Ovary (tissue), 9 donors: Measurements from ENCODE around the gene SCEL. TPM values are rescaled to one million over a fixed set of nuclear protein-coding genes. Genes with fewer than 3 reads are reported as not detected.

Experiments used
- DNase-seq, 5 donors: peaks; one replicate each; pipeline ENCODE4 v3.0.0-alpha.2; 2019 to 2020
- H3K27ac ChIP-seq, 2 donors: fragments of 200-600 bp; one replicate each; pipeline versions ENCODE4 v1.5.1 to v1.8.0; 2019 to 2022
- H3K27me3 ChIP-seq: fragments of 200-600 bp; one replicate; pipeline ENCODE4 v1.8.0; 2022
- H3K36me3 ChIP-seq: fragments of 200-600 bp; sonication (generic); one replicate; pipeline ENCODE4 v1.5.1; 2019
- H3K4me1 ChIP-seq: one replicate; pipeline ENCODE4 v1.8.1; 2013; ENCODE audit warnings: mild to moderate bottlenecking, moderate library complexity; ENCODE audit not compliant: insufficient read depth
- H3K4me3 ChIP-seq: fragments of 200-600 bp; sonication (generic); one replicate; pipeline ENCODE4 v1.5.1; 2017
- H3K9me3 ChIP-seq, 2 donors: fragments of 200-600 bp in 1 of 2; sonication (generic) in 1 of 2; one replicate each; pipeline versions ENCODE4 v1.5.1 to v1.8.1; 2013 to 2019; ENCODE audit warnings: mild to moderate bottlenecking in 1 of 2, moderate library complexity in 1 of 2
- EP300 ChIP-seq: sonication (generic); formaldehyde crosslinking; IDR thresholded peaks from one replicate; pipeline ENCODE4 v1.6.1; 2017; ENCODE audit warnings: antibody characterized with exemption
- POLR2A ChIP-seq: fragments of 450-650 bp; IDR thresholded peaks from one replicate; pipeline ENCODE4 v1.6.1; 2017; ENCODE audit warnings: antibody characterized with exemption, mild to moderate bottlenecking, moderate library complexity
- WGBS, 3 donors: extraction: QIAGEN DNeasy Blood & Tissue Kit in 1 of 3; methylation state at CpG; one replicate each; pipeline versions ENCODE4 v1.1.5 to v1.1.7; 2013 to 2017; 5-methylcytosine and 5-hydroxymethylcytosine counted together
- intact Hi-C, 4 donors: fragments of 100-400 bp; cut with DNase I; formaldehyde crosslinking; loops; one replicate each; pipeline versions ENCODE4 v1.11.0 to v1.15.1; 2022 to 2023
- polyA plus RNA-seq, 2 donors: library from polyadenylated mRNA; stranded (reverse); fragments of 200-250 nt in 1 of 2; fragments of 350-450 nt in 1 of 2; fragmentation: Illumina TruSeq in 1 of 2; extraction: RNeasy Lipid Tissue Mini Kit (QIAGEN cat#74804) in 1 of 2; gene quantifications; one replicate each; pipeline ENCODE4 v1.2.3, GENCODE V29; 2013 to 2014
- total RNA-seq, 7 donors: library from RNA; depleted of rRNA in 2 of 7; stranded (reverse); fragments of >200 nt in 2 of 7; fragmentation: NEBNext Ultra II Directional in 3 of 7; extraction: Animal tissue kit (Norgen Biotek cat#: 25700) in 3 of 7; gene quantifications; one replicate each; pipeline versions ENCODE4 v1.1.0 to v1.2.4, GENCODE V29; 2016 to 2023
- TF ChIP-seq, protein P1 (sequence below), 3 donors: fragments of 450-650 bp in 2 of 3; fragments of 200-600 bp in 1 of 3; IDR thresholded peaks; one replicate each; pipeline versions ENCODE4 v1.5.1 to v1.8.0; 2016 to 2022; ENCODE audit warnings: antibody characterized with exemption in 3 of 3, mild to moderate bottlenecking in 1 of 3
- donor health status: DM: no; HTN: no; CAD: no; lungs with moderate emphysema.
- donor health status: DM: no; HTN: no; CAD: no.
- donor health status: Bipolar disorder and iron deficiency.
- donor health status: DM: yes; HTN: yes; CAD: no.
- donor health status: DM: no; HTN: no; CAD: no.
- donor health status: DM: yes; HTN: yes; CAD: no.

SCEL gene
- total and polyA plus RNA-seq, 9 donors, result 0.04 TPM; not detected in 8

- Histone ChIP-seq H3K27ac (no peak overlapping the region), H3K4me1 (no peaks in the 10 kb centered on the region), H3K9me3 (no peaks in the 10 kb centered on the region), H3K27me3 (no peaks in the 10 kb centered on the region), H3K36me3 (no peaks in the 10 kb centered on the region), H3K4me3 (no peak overlapping the region)
- 90 to 97% (median 90%) methylated on average over 3 of the region's 3 CpGs for WGBS, 3 donors
- intact Hi-C loops, result no loop called here
- TF ChIP-seq POLR2A (no peak), EP300 (no peak)
- TF ChIP-seq, protein P1, sequence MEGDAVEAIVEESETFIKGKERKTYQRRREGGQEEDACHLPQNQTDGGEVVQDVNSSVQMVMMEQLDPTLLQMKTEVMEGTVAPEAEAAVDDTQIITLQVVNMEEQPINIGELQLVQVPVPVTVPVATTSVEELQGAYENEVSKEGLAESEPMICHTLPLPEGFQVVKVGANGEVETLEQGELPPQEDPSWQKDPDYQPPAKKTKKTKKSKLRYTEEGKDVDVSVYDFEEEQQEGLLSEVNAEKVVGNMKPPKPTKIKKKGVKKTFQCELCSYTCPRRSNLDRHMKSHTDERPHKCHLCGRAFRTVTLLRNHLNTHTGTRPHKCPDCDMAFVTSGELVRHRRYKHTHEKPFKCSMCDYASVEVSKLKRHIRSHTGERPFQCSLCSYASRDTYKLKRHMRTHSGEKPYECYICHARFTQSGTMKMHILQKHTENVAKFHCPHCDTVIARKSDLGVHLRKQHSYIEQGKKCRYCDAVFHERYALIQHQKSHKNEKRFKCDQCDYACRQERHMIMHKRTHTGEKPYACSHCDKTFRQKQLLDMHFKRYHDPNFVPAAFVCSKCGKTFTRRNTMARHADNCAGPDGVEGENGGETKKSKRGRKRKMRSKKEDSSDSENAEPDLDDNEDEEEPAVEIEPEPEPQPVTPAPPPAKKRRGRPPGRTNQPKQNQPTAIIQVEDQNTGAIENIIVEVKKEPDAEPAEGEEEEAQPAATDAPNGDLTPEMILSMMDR (IDR thresholded peaks at IDR 0.05), result no peak
- no peak for DNase-seq
These were observed 28.6 kb upstream of the SCEL start for GRCh38 chr13:77506874-77507273.

- H3K27ac ChIP-seq, result no peak overlapping the region
- no peak overlapping the region for H3K4me3 ChIP-seq
- 26 to 28% (median 27%) methylated on average over 5 of the region's 5 CpGs for WGBS, 3 donors
- intact Hi-C loops, result no loop called here
- TF ChIP-seq EP300, result no peak
- TF ChIP-seq, protein P1 (IDR thresholded peaks at IDR 0.05), result no peak
- no peak for TF ChIP-seq POLR2A
- H3K36me3 ChIP-seq, result no peaks in the 10 kb centered on the region
- no peaks in the 10 kb centered on the region for H3K4me1 ChIP-seq
- no peaks in the 10 kb centered on the region for H3K9me3 ChIP-seq
- H3K27me3 ChIP-seq, result no peaks in the 10 kb centered on the region
- no peak for DNase-seq
These were observed 27.4 kb upstream of the SCEL start for GRCh38 chr13:77507931-77508776.

- no peak for TF ChIP-seq EP300
- TF ChIP-seq POLR2A, result no peak
- TF ChIP-seq, protein P1 (IDR thresholded peaks at IDR 0.05), result no peak
- H3K4me1 ChIP-seq, result no peaks in the 10 kb centered on the region
- no peak overlapping the region for H3K27ac ChIP-seq
- no peak overlapping the region for H3K4me3 ChIP-seq
- WGBS, 3 donors, result 21 to 39% (median 37%) methylated on average over 4 of the region's 4 CpGs
- H3K27me3 ChIP-seq, result no peaks in the 10 kb centered on the region
- H3K36me3 ChIP-seq, result no peaks in the 10 kb centered on the region
- no peak for DNase-seq
- H3K9me3 ChIP-seq, result no peaks in the 10 kb centered on the region
- intact Hi-C loops, result no loop called here
These were observed 26.4 kb upstream of the SCEL start for GRCh38 chr13:77508959-77509620.

- no peak for DNase-seq
- H3K36me3 ChIP-seq, result no peaks in the 10 kb centered on the region
- no peaks in the 10 kb centered on the region for H3K4me1 ChIP-seq
- H3K27me3 ChIP-seq, result no peaks in the 10 kb centered on the region
- 89 to 98% (median 91%) methylated on average over 3 of the region's 3 CpGs for WGBS, 3 donors
- TF ChIP-seq POLR2A, result no peak
- TF ChIP-seq, protein P1 (IDR thresholded peaks at IDR 0.05), result no peak
- no peak for TF ChIP-seq EP300
- no peak overlapping the region for H3K27ac ChIP-seq
- H3K4me3 ChIP-seq, result no peak overlapping the region
- intact Hi-C loops, result no loop called here
- no peaks in the 10 kb centered on the region for H3K9me3 ChIP-seq
These were observed 25.4 kb upstream of the SCEL start for GRCh38 chr13:77510156-77510555.
